ENCODE measurements around the gene RAD51B.

RAD51B gene

GRCh38 chr14:68548194-68549076 is 728.9 kb downstream of the RAD51B start (continued):
- peak; percentile 94 for TF ChIP-seq HIC1 (tag by site-specific recombination; IDR thresholded peaks at IDR 0.05)
- TF ChIP-seq HOXA7 (CRISPR knock-in tag; IDR thresholded peaks at IDR 0.05; ENCODE audit: borderline replicate concordance), result no peak
- TF ChIP-seq ZNF184 (tag by site-specific recombination; IDR thresholded peaks at IDR 0.05), result no peak
- peak; percentile 92 for TF ChIP-seq ZNF423 (tag by site-specific recombination; IDR thresholded peaks at IDR 0.05)
- TF ChIP-seq ZNF529 (tag by site-specific recombination; IDR thresholded peaks at IDR 0.05; ENCODE audit: insufficient replicate concordance), result no peak
- peak; percentile 75; the same call in 1 of the 2 replicates for TF ChIP-seq ZNF792 (tag by site-specific recombination; IDR thresholded peaks at IDR 0.05)
- peak; percentile 22; the same call in 1 of the 2 replicates for TF ChIP-seq ZNF10 (tag by site-specific recombination; IDR thresholded peaks at IDR 0.05)
- 0 out of 2 replicates have a peak, but pooled peaks have one; percentile 25 for TF ChIP-seq SP3 (tag by site-specific recombination; IDR thresholded peaks at IDR 0.05)
- TF ChIP-seq GLIS1 (tag by site-specific recombination; IDR thresholded peaks at IDR 0.05), result peak; percentile 95
- TF ChIP-seq PRDM1 (tag by site-specific recombination; IDR thresholded peaks at IDR 0.05), result no peak
- TF ChIP-seq ZBTB7A (tag by site-specific recombination; IDR thresholded peaks at IDR 0.05; ENCODE audit: low read depth), result no peak
- TF ChIP-seq BCL11B (tag by site-specific recombination; IDR thresholded peaks at IDR 0.05; ENCODE audit: low read depth), result peak; percentile 68; the same call in 1 of the 2 replicates
- TF ChIP-seq EGR2 (tag by site-specific recombination; IDR thresholded peaks at IDR 0.05; ENCODE audit: low read depth), result peak; percentile 85
- no peak for TF ChIP-seq PRDM2 (tag by site-specific recombination; IDR thresholded peaks at IDR 0.05; ENCODE audit: borderline replicate concordance)
- 0 out of 2 replicates have a peak, but pooled peaks have one; percentile 32 for TF ChIP-seq BCL11A (tag by site-specific recombination; IDR thresholded peaks at IDR 0.05; ENCODE audit: low read depth)
- no peak; the same call in 1 of the 2 replicates for TF ChIP-seq GLI2 (tag by site-specific recombination; IDR thresholded peaks at IDR 0.05; ENCODE audit: borderline replicate concordance, low read depth)
- no peak for TF ChIP-seq ZFP37 (tag by site-specific recombination; IDR thresholded peaks at IDR 0.05)
- TF ChIP-seq ZNF2 (tag by site-specific recombination; IDR thresholded peaks at IDR 0.05), result no peak
- TF ChIP-seq ZNF777 (tag by site-specific recombination; IDR thresholded peaks at IDR 0.05; ENCODE audit: borderline replicate concordance), result no peak
- TF ChIP-seq ZSCAN5A (tag by site-specific recombination; IDR thresholded peaks at IDR 0.05), result no peak
- TF ChIP-seq ZNF555 (tag by site-specific recombination; conservative IDR thresholded peaks at IDR 0.05), result no peak
- 0 out of 2 replicates have a peak, but pooled peaks have one; percentile 58 for TF ChIP-seq ZNF580 (tag by site-specific recombination; IDR thresholded peaks at IDR 0.05)
- TF ChIP-seq ZNF629 (tag by site-specific recombination; IDR thresholded peaks at IDR 0.05), result peak; percentile 92
- TF ChIP-seq ZNF449 (tag by site-specific recombination; IDR thresholded peaks at IDR 0.05), result peak; percentile 100
- peak; percentile 43; the same call in 1 of the 2 replicates for TF ChIP-seq KLF8 (tag by site-specific recombination; IDR thresholded peaks at IDR 0.05)
- TF ChIP-seq WT1 (tag by site-specific recombination; IDR thresholded peaks at IDR 0.05), result peak; percentile 95
- peak; percentile 26; the same call in 1 of the 2 replicates for TF ChIP-seq ZNF366 (tag by site-specific recombination; conservative IDR thresholded peaks at IDR 0.05)
- TF ChIP-seq ZNF133 (tag by site-specific recombination; IDR thresholded peaks at IDR 0.05), result no peak

Data from HEK293 (cell line).